ENCODE results near the gene YBEY. TPM values are rescaled to one million over a fixed set of nuclear protein-coding genes. Genes with fewer than 3 reads are reported as not detected.

YBEY gene
- total RNA-seq, 4 donors from 2014 or later = 5.3 to 32.6 (median 17.5) TPM

- H3K4me1 ChIP-seq = peaks cover 0 to 25% (median 7%) of the 10 kb centered on the region in 4 donors
- peaks cover 0 to 24% (median 0%) of the 10 kb centered on the region in 3 donors for H3K36me3 ChIP-seq
- peak in 3 of 6 experiments; percentile 11 to 40 (median 24) for TF ChIP-seq CTCF (IDR thresholded peaks at IDR 0.05)
- no peak for TF ChIP-seq POLR2A (IDR thresholded peaks at IDR 0.05)
- H3K9me3 ChIP-seq = no peaks in the 10 kb centered on the region
- DNase-seq = peak in 2 of 3 donors; percentile 32 to 56
- H3K27ac ChIP-seq = peak overlapping the region; percentile 96 to 99 (median 98)
- peak overlapping the region; percentile 80 to 92 (median 86) for H3K4me3 ChIP-seq
- no peaks in the 10 kb centered on the region for H3K27me3 ChIP-seq
These were observed 39.2 kb downstream of the YBEY start for GRCh38 chr21:46325073-46325912.

- Histone ChIP-seq H3K36me3 (peaks cover 0 to 24% (median 0%) of the 10 kb centered on the region in 3 donors), H3K4me3 (no peak overlapping the region), H3K27me3 (no peaks in the 10 kb centered on the region), H3K27ac (no peak overlapping the region), H3K4me1 (peaks cover 0 to 25% (median 7%) of the 10 kb centered on the region in 4 donors), H3K9me3 (no peaks in the 10 kb centered on the region)
- no peak for DNase-seq
- no peak for TF ChIP-seq CTCF (IDR thresholded peaks at IDR 0.05)
- TF ChIP-seq POLR2A (IDR thresholded peaks at IDR 0.05) = no peak
These were observed 40.1 kb downstream of the YBEY start for GRCh38 chr21:46326110-46326703.

GRCh38 chr21:46327711-46328110 is 41.6 kb downstream of the YBEY start:
- no peaks in the 10 kb centered on the region for H3K9me3 ChIP-seq
- DNase-seq = no peak
- no peak overlapping the region for H3K4me3 ChIP-seq
- no peak overlapping the region for H3K27ac ChIP-seq
- H3K27me3 ChIP-seq = no peaks in the 10 kb centered on the region
- peaks cover 0 to 16% (median 4%) of the 10 kb centered on the region in 4 donors for H3K4me1 ChIP-seq
- TF ChIP-seq POLR2A (IDR thresholded peaks at IDR 0.05) (no peak), CTCF (IDR thresholded peaks at IDR 0.05) (no peak)
- peaks cover 0 to 29% (median 0%) of the 10 kb centered on the region in 3 donors for H3K36me3 ChIP-seq

- TF ChIP-seq CTCF (IDR thresholded peaks at IDR 0.05) = no peak
- no peak for TF ChIP-seq POLR2A (IDR thresholded peaks at IDR 0.05)
- H3K4me3 ChIP-seq = no peak overlapping the region
- H3K9me3 ChIP-seq = no peaks in the 10 kb centered on the region
- H3K27ac ChIP-seq = no peak overlapping the region
- no peak for DNase-seq
- peaks cover 0 to 29% (median 0%) of the 10 kb centered on the region in 3 donors for H3K36me3 ChIP-seq
- no peaks in the 10 kb centered on the region for H3K27me3 ChIP-seq
- peaks cover 0 to 12% (median 2%) of the 10 kb centered on the region in 4 donors for H3K4me1 ChIP-seq
These were observed 42.0 kb downstream of the YBEY start for GRCh38 chr21:46328151-46328550.

- Histone ChIP-seq H3K27ac (no peak overlapping the region), H3K9me3 (no peaks in the 10 kb centered on the region), H3K36me3 (peaks cover 0 to 32% (median 0%) of the 10 kb centered on the region in 3 donors), H3K4me3 (no peak overlapping the region), H3K27me3 (no peaks in the 10 kb centered on the region), H3K4me1 (peaks cover 0 to 12% (median 1%) of the 10 kb centered on the region in 4 donors)
- TF ChIP-seq POLR2A (IDR thresholded peaks at IDR 0.05) (no peak), CTCF (IDR thresholded peaks at IDR 0.05) (no peak)
- DNase-seq = no peak
These were observed 43.7 kb downstream of the YBEY start for GRCh38 chr21:46329796-46330195.

Measured in Peyer's patch (tissue), 4 donors.